ENCODE data around the gene TIAL1. TPM values are rescaled to one million over a fixed set of nuclear protein-coding genes. Genes with fewer than 3 reads are reported as not detected.

TIAL1 gene
- total RNA-seq, 1 donor from 2014 or later, result 101 TPM

GRCh38 chr10:119528663-119529237, 68.0 kb downstream of the TIAL1 start:
- peak; percentile 79 for DNase-seq

GRCh38 chr10:119526621-119527592, 69.9 kb downstream of the TIAL1 start:
- peak; percentile 85 for DNase-seq

GRCh38 chr10:119526149-119526548, 70.6 kb downstream of the TIAL1 start:
- no peak for DNase-seq

GRCh38 chr10:119525116-119525515, 71.6 kb downstream of the TIAL1 start:
- DNase-seq, result no peak

GRCh38 chr10:119524720-119525070, 72.1 kb downstream of the TIAL1 start:
- no peak for DNase-seq

GRCh38 chr10:119523895-119524719, 72.7 kb downstream of the TIAL1 start:
- no peak for DNase-seq

Other genes starting within 250 kb of the TIAL1 start
- gene RGS10, start 54.2 kb downstream of the TIAL1 start, total RNA-seq, result 30.3 TPM
- gene BAG3, start 54.4 kb upstream of the TIAL1 start, total RNA-seq, result 27.5 TPM
- 24.6 TPM for gene INPP5F, start 129.1 kb upstream of the TIAL1 start, total RNA-seq

Data from tongue (tissue), 2 donors.